ENCODE results near the gene TMEM26. TPM values are rescaled to one million over a fixed set of nuclear protein-coding genes. Genes with fewer than 3 reads are reported as not detected.
A peak's percentile ranks its signal among the peaks of the same experiment; 100 is the strongest.

The TMEM26 gene
- total RNA-seq (2021) = 1.4 to 1.6 TPM (median 1.6 TPM) in 3 replicates
- Bru-seq, nascent RNA = percentile 56 among the genes with signal in this experiment
- long read RNA-seq, experiment 1, full-length matches to known transcripts = 4 of 12 reads
- long read RNA-seq, experiment 1, partial matches to known transcripts = 0 of 12 reads
- long read RNA-seq, experiment 1, other reads (novel, unspliced or antisense) = 8 of 12 reads
- long read RNA-seq, experiment 2, partial matches to known transcripts = 0 of 7 reads
- long read RNA-seq, experiment 2, other reads (novel, unspliced or antisense) = 7 of 7 reads
- long read RNA-seq, experiment 3, partial matches to known transcripts = 0 of 1 reads
- long read RNA-seq, experiment 3, other reads (novel, unspliced or antisense) = 1 of 1 reads

DNA sequence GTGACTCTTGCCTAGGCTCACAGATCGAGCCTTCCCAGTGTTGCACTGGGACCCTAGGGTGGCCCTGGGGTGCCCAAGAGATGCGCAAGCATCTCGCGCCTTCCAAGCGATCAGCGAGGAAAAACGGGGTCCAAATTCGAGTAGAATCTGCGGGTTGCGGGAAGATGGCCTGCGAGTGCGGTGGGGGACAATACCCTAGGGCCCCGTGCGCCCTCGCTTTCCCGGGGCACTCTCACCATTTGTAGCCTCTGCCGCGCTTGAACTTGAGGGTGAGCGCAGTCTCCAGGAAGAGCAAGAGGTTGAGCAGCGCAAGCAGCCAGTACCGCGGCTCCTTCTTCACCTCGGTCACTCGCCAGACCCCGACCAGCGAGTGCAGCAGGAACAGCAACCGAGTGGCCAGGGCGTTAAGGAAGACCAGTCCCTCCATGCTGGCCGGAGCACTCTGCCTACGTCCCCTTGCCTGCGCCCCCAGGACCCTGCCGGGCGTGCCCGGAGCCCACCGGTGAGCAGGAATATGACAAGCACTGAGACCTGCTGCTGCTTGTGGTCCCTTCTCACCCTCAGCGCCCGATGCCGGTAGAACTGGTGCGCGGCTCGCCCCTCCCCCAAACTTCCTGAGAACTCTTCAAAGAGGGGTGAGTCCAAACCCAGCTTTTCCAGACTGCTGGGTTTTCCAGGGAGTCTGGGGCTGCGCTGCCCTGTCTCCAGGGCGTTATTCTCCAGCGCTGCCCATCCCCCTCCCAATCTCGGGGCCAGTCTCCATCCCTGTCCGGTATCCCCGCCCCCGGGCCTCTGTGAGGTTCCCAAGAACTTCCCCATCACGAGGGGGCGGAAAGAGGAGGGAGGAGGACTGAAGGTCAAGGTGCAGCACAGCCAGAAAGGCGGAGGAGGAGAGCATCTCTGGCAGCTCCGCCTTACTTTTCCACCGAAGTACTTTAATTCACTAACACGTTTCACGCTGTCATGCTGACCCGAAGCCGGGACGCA lies at the start of gene TMEM26:
Gene TMEM26 (minus strand): TSS at position 727 of the 987 bp plus-strand sequence. CDS start 300 bp downstream, at position 427.
- no peak within 1 kb of the TSS for H3K27ac Mint-ChIP-seq
- ChIA-PET POLR2A (no interaction called here), CTCF (no interaction called here)
- peaks cover 29% of the 10 kb centered on the region for H3K4me1 Mint-ChIP-seq
- peak; percentile 75 for DNase-seq (ENCODE audit: low spot score)
- no peaks in the 10 kb centered on the region for H3K9me3 Mint-ChIP-seq
- peaks cover 39% of the 10 kb centered on the region for H3K27me3 Mint-ChIP-seq (ENCODE audit: low read depth)
- H3K4me3 Mint-ChIP-seq = peak within 1 kb of the TSS; percentile 89
- H3K36me3 Mint-ChIP-seq = no peaks in the 10 kb centered on the region
- peak; percentile 71 for ATAC-seq
- TF ChIP-seq HMGXB4 (CRISPR knock-in tag; IDR thresholded peaks at IDR 0.05) (peak; percentile 36; the same call in 1 of the 2 replicates), ZNF219 (CRISPR knock-in tag; IDR thresholded peaks at IDR 0.05; ENCODE audit: borderline replicate concordance) (no peak), USF2 (CRISPR knock-in tag; IDR thresholded peaks at IDR 0.05) (no peak), JUN (CRISPR knock-in tag; IDR thresholded peaks at IDR 0.05) (no peak), FOXP1 (CRISPR knock-in tag; IDR thresholded peaks at IDR 0.05; ENCODE audit: borderline replicate concordance) (peak; percentile 81; the same call in 1 of the 2 replicates), TEAD1 (CRISPR knock-in tag; IDR thresholded peaks at IDR 0.05) (0 out of 2 replicates have a peak, but pooled peaks have one; percentile 10), MYBL2 (CRISPR knock-in tag; IDR thresholded peaks at IDR 0.05) (no peak), CDX4 (CRISPR knock-in tag; IDR thresholded peaks at IDR 0.05; ENCODE audit: borderline replicate concordance) (no peak), NR1H2 (CRISPR knock-in tag; IDR thresholded peaks at IDR 0.05) (no peak), ETV6 (CRISPR knock-in tag; IDR thresholded peaks at IDR 0.05) (peak; percentile 77), ERG (CRISPR knock-in tag; IDR thresholded peaks at IDR 0.05) (no peak), ZBTB43 (CRISPR knock-in tag; IDR thresholded peaks at IDR 0.05) (0 out of 2 replicates have a peak, but pooled peaks have one; percentile 15), SOX15 (CRISPR knock-in tag; IDR thresholded peaks at IDR 0.05) (no peak), NFYB (CRISPR knock-in tag; conservative IDR thresholded peaks at IDR 0.05; ENCODE audit: low read depth) (no peak), CREM (CRISPR knock-in tag; IDR thresholded peaks at IDR 0.05) (peak; percentile 15; the same call in 1 of the 2 replicates), ARID4B (CRISPR knock-in tag; IDR thresholded peaks at IDR 0.05; ENCODE audit: borderline replicate concordance) (no peak), ATF1 (CRISPR knock-in tag; IDR thresholded peaks at IDR 0.05) (no peak)
- TF ChIP-seq, protein P1, sequence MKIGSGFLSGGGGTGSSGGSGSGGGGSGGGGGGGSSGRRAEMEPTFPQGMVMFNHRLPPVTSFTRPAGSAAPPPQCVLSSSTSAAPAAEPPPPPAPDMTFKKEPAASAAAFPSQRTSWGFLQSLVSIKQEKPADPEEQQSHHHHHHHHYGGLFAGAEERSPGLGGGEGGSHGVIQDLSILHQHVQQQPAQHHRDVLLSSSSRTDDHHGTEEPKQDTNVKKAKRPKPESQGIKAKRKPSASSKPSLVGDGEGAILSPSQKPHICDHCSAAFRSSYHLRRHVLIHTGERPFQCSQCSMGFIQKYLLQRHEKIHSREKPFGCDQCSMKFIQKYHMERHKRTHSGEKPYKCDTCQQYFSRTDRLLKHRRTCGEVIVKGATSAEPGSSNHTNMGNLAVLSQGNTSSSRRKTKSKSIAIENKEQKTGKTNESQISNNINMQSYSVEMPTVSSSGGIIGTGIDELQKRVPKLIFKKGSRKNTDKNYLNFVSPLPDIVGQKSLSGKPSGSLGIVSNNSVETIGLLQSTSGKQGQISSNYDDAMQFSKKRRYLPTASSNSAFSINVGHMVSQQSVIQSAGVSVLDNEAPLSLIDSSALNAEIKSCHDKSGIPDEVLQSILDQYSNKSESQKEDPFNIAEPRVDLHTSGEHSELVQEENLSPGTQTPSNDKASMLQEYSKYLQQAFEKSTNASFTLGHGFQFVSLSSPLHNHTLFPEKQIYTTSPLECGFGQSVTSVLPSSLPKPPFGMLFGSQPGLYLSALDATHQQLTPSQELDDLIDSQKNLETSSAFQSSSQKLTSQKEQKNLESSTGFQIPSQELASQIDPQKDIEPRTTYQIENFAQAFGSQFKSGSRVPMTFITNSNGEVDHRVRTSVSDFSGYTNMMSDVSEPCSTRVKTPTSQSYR (CRISPR knock-in tag; IDR thresholded peaks at IDR 0.05) = 0 out of 2 replicates have a peak, but pooled peaks have one; percentile 46
- TF ChIP-seq, protein P2, sequence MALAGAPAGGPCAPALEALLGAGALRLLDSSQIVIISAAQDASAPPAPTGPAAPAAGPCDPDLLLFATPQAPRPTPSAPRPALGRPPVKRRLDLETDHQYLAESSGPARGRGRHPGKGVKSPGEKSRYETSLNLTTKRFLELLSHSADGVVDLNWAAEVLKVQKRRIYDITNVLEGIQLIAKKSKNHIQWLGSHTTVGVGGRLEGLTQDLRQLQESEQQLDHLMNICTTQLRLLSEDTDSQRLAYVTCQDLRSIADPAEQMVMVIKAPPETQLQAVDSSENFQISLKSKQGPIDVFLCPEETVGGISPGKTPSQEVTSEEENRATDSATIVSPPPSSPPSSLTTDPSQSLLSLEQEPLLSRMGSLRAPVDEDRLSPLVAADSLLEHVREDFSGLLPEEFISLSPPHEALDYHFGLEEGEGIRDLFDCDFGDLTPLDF (CRISPR knock-in tag; IDR thresholded peaks at IDR 0.05) = no peak
